Kidney epithelial cell (primary cell): ENCODE results near the gene NCAM1. TPM values are rescaled to one million over a fixed set of nuclear protein-coding genes. Genes with fewer than 3 reads are reported as not detected.

Experiments used
- DNase-seq: peaks from one replicate; pipeline ENCODE4 v3.0.0-alpha.2; 2010; ENCODE audit warnings: low read depth
- H3K27me3 ChIP-seq: 2 replicates; pipeline ENCODE4 v1.6.0; 2011; ENCODE audit warnings: low read length; ENCODE audit not compliant: control insufficient read depth, insufficient read depth
- H3K36me3 ChIP-seq: 2 replicates; pipeline ENCODE4 v1.5.1; 2011; ENCODE audit warnings: low read length; ENCODE audit not compliant: control insufficient read depth, insufficient read depth
- H3K4me3 ChIP-seq: 2 replicates; pipeline ENCODE4 v1.5.1; 2011; ENCODE audit warnings: low read depth, mild to moderate bottlenecking, control low read depth, low read length
- total RNA-seq: library from RNA; depleted of rRNA; stranded (reverse); fragments of >200 nt; gene quantifications from 2 replicates; pipeline ENCODE4 v1.2.3, GENCODE V29; 2015
- TF ChIP-seq, protein P1 (sequence below): IDR thresholded peaks from 2 replicates; pipeline ENCODE4 v1.5.1; 2011; ENCODE audit warnings: mild to moderate bottlenecking, moderate library complexity, low read length, control low read depth, inconsistent platforms; ENCODE audit not compliant: insufficient read depth, poor library complexity, severe bottlenecking

The NCAM1 gene
- total RNA-seq, 1 donor from 2014 or later, result 16.5 TPM

GRCh38 chr11:113160808-113161124 is 199.5 kb downstream of the NCAM1 start:
- no peaks in the 10 kb centered on the region for H3K36me3 ChIP-seq
- no peaks in the 10 kb centered on the region for H3K27me3 ChIP-seq
- DNase-seq, result no peak

GRCh38 chr11:113161711-113162591 is 200.7 kb downstream of the NCAM1 start:
- TF ChIP-seq, protein P1, sequence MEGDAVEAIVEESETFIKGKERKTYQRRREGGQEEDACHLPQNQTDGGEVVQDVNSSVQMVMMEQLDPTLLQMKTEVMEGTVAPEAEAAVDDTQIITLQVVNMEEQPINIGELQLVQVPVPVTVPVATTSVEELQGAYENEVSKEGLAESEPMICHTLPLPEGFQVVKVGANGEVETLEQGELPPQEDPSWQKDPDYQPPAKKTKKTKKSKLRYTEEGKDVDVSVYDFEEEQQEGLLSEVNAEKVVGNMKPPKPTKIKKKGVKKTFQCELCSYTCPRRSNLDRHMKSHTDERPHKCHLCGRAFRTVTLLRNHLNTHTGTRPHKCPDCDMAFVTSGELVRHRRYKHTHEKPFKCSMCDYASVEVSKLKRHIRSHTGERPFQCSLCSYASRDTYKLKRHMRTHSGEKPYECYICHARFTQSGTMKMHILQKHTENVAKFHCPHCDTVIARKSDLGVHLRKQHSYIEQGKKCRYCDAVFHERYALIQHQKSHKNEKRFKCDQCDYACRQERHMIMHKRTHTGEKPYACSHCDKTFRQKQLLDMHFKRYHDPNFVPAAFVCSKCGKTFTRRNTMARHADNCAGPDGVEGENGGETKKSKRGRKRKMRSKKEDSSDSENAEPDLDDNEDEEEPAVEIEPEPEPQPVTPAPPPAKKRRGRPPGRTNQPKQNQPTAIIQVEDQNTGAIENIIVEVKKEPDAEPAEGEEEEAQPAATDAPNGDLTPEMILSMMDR, result no peak
- Histone ChIP-seq H3K27me3 (no peaks in the 10 kb centered on the region), H3K4me3 (no peak overlapping the region), H3K36me3 (no peaks in the 10 kb centered on the region)
- no peak for DNase-seq

More at GRCh38 chr11:113160808-113161124, 199.5 kb downstream of the NCAM1 start:
- TF ChIP-seq, protein P1, result no peak
- no peak overlapping the region for H3K4me3 ChIP-seq

DNA sequence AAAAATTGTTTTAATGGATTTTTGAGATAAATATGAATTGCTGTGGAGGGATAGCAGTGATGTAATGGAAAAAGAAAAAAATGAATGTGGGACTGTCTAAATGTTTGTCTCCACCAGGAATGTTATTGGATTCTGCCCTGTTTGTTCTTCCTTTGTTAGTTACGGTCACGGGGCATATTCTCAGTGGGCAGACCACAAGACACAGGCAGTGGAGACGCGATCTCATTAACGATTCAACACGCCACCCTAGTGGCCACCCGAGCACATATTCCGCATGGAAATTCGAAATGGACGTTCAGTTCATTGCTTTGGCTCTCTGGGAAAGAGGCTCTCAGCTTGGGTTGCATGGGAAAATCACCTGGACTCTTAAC is 201.4 kb downstream of the NCAM1 start:
- TF ChIP-seq, protein P1, result no peak
- H3K27me3 ChIP-seq, result no peaks in the 10 kb centered on the region
- H3K36me3 ChIP-seq, result no peaks in the 10 kb centered on the region
- H3K4me3 ChIP-seq, result no peak overlapping the region
- no peak for DNase-seq

- Histone ChIP-seq H3K4me3 (no peak overlapping the region), H3K27me3 (no peaks in the 10 kb centered on the region), H3K36me3 (no peaks in the 10 kb centered on the region)
- no peak for DNase-seq
- TF ChIP-seq, protein P1, result no peak
These were observed 202.2 kb downstream of the NCAM1 start for GRCh38 chr11:113163291-113164030.

GRCh38 chr11:113166280-113166679 is 205.1 kb downstream of the NCAM1 start:
- DNase-seq, result no peak
- H3K4me3 ChIP-seq, result no peak overlapping the region
- no peaks in the 10 kb centered on the region for H3K27me3 ChIP-seq
- H3K36me3 ChIP-seq, result no peaks in the 10 kb centered on the region
- TF ChIP-seq, protein P1, result no peak
